Transverse colon (tissue), 4 donors: ENCODE measurements around the gene ADH1A. TPM values are rescaled to one million over a fixed set of nuclear protein-coding genes. Genes with fewer than 3 reads are reported as not detected.
"Not testable (repeated sequence)": the region's sequence is repeated elsewhere in the genome, so short reads cannot be mapped to it uniquely, and the experiment has no call there.

Experiments
- DNase-seq: peaks from one replicate; pipeline ENCODE4 v3.0.0-alpha.2; 2019
- H3K27ac ChIP-seq, 4 donors: fragments of 200-600 bp; sonication (generic); 2 replicates each; pipeline ENCODE4 v1.5.1; 2016 to 2018; ENCODE audit warnings: inconsistent platforms in 4 of 4
- H3K27me3 ChIP-seq: fragments of 200-600 bp; sonication (generic); 2 replicates; pipeline ENCODE4 v1.5.1; 2017; ENCODE audit warnings: inconsistent platforms
- H3K36me3 ChIP-seq, 4 donors: fragments of 200-600 bp; sonication (generic); 2 replicates each; pipeline ENCODE4 v1.5.1; 2017 to 2019; ENCODE audit warnings: inconsistent platforms in 4 of 4
- H3K4me1 ChIP-seq, 4 donors: fragments of 200-600 bp; sonication (generic); 2 replicates each; pipeline ENCODE4 v1.5.1; 2017 to 2020; ENCODE audit warnings: inconsistent platforms in 4 of 4
- H3K4me3 ChIP-seq, 4 donors: fragments of 200-600 bp; sonication (generic); 1 replicate in 1 of 4; 2 replicates in 3 of 4; pipeline versions ENCODE4 v1.5.1 to v1.6.1; 2017 to 2019; ENCODE audit warnings: inconsistent platforms in 4 of 4
- H3K9me3 ChIP-seq, 2 donors: fragments of 200-600 bp; sonication (generic); 2 replicates each; pipeline ENCODE4 v1.5.1; 2017 to 2019; ENCODE audit warnings: inconsistent platforms in 2 of 2
- EP300 ChIP-seq: sonication (generic); formaldehyde crosslinking; IDR thresholded peaks from one replicate; pipeline ENCODE4 v1.6.1; 2017; ENCODE audit warnings: antibody characterized with exemption, low read depth
- POLR2A ChIP-seq: fragments of 450-650 bp; IDR thresholded peaks from one replicate; pipeline ENCODE4 v1.6.1; 2016; ENCODE audit warnings: antibody characterized with exemption, mild to moderate bottlenecking, moderate library complexity
- POLR2AphosphoS5 ChIP-seq, 3 donors: sonication (generic); formaldehyde crosslinking; IDR thresholded peaks; one replicate each; pipeline ENCODE4 v1.6.1; 2016; ENCODE audit warnings: antibody characterized with exemption in 3 of 3
- WGBS, 2 donors: methylation state at CpG; one replicate each; pipeline ENCODE4 v1.1.5; 2018; ENCODE audit warnings: low coverage in 1 of 2; 5-methylcytosine and 5-hydroxymethylcytosine counted together
- in situ Hi-C, 4 donors: fragments of 200-750 bp; cut with MboI; loops; one replicate each; pipeline versions ENCODE4 v1.15.0 to v1.15.1; 2017; ENCODE audit warnings: low sequenced_read_pairs in 3 of 4, low pct_ligation_motif_present in 1 of 4, low pct_unique_long_range_greater_than_20kb in 1 of 4
- intact Hi-C: fragments of 100-400 bp; cut with DNase I; formaldehyde crosslinking; loops from one replicate; pipeline ENCODE4 v1.15.1; 2023; ENCODE audit warnings: low total_unique reads
- total RNA-seq, 4 donors: library from RNA; depleted of rRNA; stranded (reverse); fragments of >200 nt; gene quantifications; one replicate each; pipeline ENCODE4 v1.1.0, GENCODE V29; 2016
- TF ChIP-seq, protein P1 (sequence below), 5 experiments: fragments of 200-600 bp in 3 of 5; fragments of 450-650 bp in 2 of 5; sonication (generic) in 3 of 5; IDR thresholded peaks; 1 replicate in 2 of 5; 2 replicates in 3 of 5; pipeline ENCODE4 v1.5.1; 2016 to 2017; ENCODE audit warnings: antibody characterized with exemption in 5 of 5, inconsistent platforms in 3 of 5, mild to moderate bottlenecking in 2 of 5, moderate library complexity in 1 of 5

The ADH1A gene
- total RNA-seq, 4 donors from 2014 or later, result not detected

- 89 to 96% methylated on average over 1 of the region's 1 CpG for WGBS, 2 donors
- Histone ChIP-seq H3K36me3 (no peaks in the 10 kb centered on the region), H3K27ac (peak overlapping the region; percentile 64 to 82 (median 74)), H3K27me3 (no peaks in the 10 kb centered on the region), H3K9me3 (peaks cover 0 to 4% of the 10 kb centered on the region in 2 donors), H3K4me1 (peaks cover 3 to 8% (median 4%) of the 10 kb centered on the region in 4 donors), H3K4me3 (no peak overlapping the region)
- in situ Hi-C loops (no loop called here), intact Hi-C loops (loop anchor here (10.0 kb wide), 2 partner anchors 81 to 241 kb away; partner anchors contain the start of gene TRMT10A)
- no peak for DNase-seq
- TF ChIP-seq EP300 (no peak), POLR2A (no peak), POLR2AphosphoS5 (IDR thresholded peaks at IDR 0.05) (peak; percentile 15 to 80 (median 57))
- TF ChIP-seq, protein P1, sequence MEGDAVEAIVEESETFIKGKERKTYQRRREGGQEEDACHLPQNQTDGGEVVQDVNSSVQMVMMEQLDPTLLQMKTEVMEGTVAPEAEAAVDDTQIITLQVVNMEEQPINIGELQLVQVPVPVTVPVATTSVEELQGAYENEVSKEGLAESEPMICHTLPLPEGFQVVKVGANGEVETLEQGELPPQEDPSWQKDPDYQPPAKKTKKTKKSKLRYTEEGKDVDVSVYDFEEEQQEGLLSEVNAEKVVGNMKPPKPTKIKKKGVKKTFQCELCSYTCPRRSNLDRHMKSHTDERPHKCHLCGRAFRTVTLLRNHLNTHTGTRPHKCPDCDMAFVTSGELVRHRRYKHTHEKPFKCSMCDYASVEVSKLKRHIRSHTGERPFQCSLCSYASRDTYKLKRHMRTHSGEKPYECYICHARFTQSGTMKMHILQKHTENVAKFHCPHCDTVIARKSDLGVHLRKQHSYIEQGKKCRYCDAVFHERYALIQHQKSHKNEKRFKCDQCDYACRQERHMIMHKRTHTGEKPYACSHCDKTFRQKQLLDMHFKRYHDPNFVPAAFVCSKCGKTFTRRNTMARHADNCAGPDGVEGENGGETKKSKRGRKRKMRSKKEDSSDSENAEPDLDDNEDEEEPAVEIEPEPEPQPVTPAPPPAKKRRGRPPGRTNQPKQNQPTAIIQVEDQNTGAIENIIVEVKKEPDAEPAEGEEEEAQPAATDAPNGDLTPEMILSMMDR (IDR thresholded peaks at IDR 0.05), result no peak
These were observed 33.0 kb upstream of the ADH1A start for GRCh38 chr4:99323756-99324155.

GRCh38 chr4:99321241-99322191 is 30.7 kb upstream of the ADH1A start, which contains the start of gene ADH1B:
ADH1B (minus strand) TSS chr4:99321401; CDS start chr4:99321331, 70 bp downstream.
- Histone ChIP-seq H3K4me1 (peaks cover 3 to 8% (median 4%) of the 10 kb centered on the region in 4 donors), H3K27me3 (no peaks in the 10 kb centered on the region), H3K9me3 (no peaks in the 10 kb centered on the region), H3K4me3 (peak within 1 kb of the TSS in 3 of 4 donors; percentile 14 to 33 (median 18)), H3K36me3 (no peaks in the 10 kb centered on the region), H3K27ac (peak within 1 kb of the TSS; percentile 38 to 82 (median 56))
- in situ Hi-C loops (no loop called here), intact Hi-C loops (loop anchor here (10.0 kb wide), 2 partner anchors 83 to 243 kb away; partner anchors contain the start of gene TRMT10A)
- DNase-seq, result no peak
- TF ChIP-seq POLR2AphosphoS5 (IDR thresholded peaks at IDR 0.05) (peak; percentile 9 to 76 (median 53)), POLR2A (peak; percentile 41)
- TF ChIP-seq, protein P1 (IDR thresholded peaks at IDR 0.05), result no peak
- 44 to 51% methylated on average over 8 of the region's 8 CpGs for WGBS, 2 donors

DNA sequence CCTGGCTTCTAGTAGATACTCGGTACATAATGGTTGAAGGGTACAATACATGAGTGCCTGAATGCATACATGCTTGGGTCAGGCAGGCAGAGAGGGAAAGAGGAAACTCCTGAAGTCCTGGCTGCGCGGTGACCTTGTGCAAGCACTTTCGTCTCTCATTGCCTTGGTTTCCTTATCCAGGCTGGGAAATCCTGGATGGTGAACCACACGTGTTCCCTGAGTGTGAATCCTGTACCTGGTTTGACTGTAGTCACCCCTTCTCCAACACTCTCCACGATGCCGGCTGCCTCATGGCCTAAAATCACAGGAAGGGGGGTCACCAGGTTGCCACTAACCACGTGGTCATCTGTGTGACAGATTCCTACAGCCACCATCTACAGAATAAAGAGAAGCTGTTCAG is 27.0 kb upstream of the ADH1A start:
- DNase-seq, H3K27me3 ChIP-seq, H3K9me3 ChIP-seq, H3K36me3 ChIP-seq, in situ Hi-C loops, H3K4me1 ChIP-seq, intact Hi-C loops: not testable (repeated sequence)
- Histone ChIP-seq H3K27ac (peak overlapping the region; percentile 8 to 44 (median 32)), H3K4me3 (peak overlapping the region in 1 of 4 donors; percentile 33)
- WGBS, 2 donors, result 63 to 86% methylated on average over 5 to 8 of the region's 8 CpGs

GRCh38 chr4:99317354-99317753 is 26.6 kb upstream of the ADH1A start:
- TF ChIP-seq POLR2A (no peak), EP300 (no peak), POLR2AphosphoS5 (IDR thresholded peaks at IDR 0.05) (no peak)
- TF ChIP-seq, protein P1 (IDR thresholded peaks at IDR 0.05), result no peak
- peak overlapping the region; percentile 8 to 44 (median 32) for H3K27ac ChIP-seq

More at GRCh38 chr4:99317354-99317753, 26.6 kb upstream of the ADH1A start:
- intact Hi-C loops (no loop called here), in situ Hi-C loops (no loop called here)
- H3K9me3 ChIP-seq, result no peaks in the 10 kb centered on the region
- no peaks in the 10 kb centered on the region for H3K4me1 ChIP-seq
- no peak overlapping the region for H3K4me3 ChIP-seq
- no peak for DNase-seq
- no peaks in the 10 kb centered on the region for H3K36me3 ChIP-seq
- WGBS, 2 donors, result 82 to 93% methylated on average over 2 to 3 of the region's 3 CpGs
- no peaks in the 10 kb centered on the region for H3K27me3 ChIP-seq
